ENCODE results near the gene ITPKA.

DNA sequence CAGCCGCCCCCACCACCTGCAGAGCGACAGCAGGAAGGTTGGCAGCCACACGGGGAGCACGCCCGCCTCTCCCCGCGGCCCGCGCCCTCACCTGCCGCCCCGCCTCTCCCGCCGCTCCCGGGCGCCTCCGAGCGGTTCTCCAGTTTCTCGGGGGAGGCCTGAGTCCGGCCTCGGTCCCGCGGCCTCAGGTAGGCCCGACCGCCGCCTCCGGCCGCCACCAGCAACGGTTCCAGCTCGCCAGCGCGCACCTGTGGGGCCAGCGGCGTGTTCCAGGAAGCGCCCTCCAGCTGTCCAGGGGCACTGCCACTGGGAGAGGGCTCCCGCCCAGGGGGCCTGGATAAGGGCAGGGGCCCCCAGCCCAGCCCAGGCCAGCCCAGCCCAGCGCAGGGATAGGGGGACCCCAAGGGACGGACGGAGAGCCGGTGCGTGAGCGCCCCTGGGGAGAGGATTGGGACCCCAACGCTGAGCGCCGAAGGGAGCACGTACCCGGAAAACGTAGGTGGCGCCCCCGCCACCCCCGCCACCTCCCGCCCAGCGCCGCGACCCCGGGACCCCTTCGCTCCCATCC lies 17.7 kb downstream of the ITPKA start:
- TF ChIP-seq, protein P1, sequence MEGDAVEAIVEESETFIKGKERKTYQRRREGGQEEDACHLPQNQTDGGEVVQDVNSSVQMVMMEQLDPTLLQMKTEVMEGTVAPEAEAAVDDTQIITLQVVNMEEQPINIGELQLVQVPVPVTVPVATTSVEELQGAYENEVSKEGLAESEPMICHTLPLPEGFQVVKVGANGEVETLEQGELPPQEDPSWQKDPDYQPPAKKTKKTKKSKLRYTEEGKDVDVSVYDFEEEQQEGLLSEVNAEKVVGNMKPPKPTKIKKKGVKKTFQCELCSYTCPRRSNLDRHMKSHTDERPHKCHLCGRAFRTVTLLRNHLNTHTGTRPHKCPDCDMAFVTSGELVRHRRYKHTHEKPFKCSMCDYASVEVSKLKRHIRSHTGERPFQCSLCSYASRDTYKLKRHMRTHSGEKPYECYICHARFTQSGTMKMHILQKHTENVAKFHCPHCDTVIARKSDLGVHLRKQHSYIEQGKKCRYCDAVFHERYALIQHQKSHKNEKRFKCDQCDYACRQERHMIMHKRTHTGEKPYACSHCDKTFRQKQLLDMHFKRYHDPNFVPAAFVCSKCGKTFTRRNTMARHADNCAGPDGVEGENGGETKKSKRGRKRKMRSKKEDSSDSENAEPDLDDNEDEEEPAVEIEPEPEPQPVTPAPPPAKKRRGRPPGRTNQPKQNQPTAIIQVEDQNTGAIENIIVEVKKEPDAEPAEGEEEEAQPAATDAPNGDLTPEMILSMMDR (IDR thresholded peaks at IDR 0.05; ENCODE audit: poor library complexity, severe bottlenecking) = no peak
- TF ChIP-seq POLR2AphosphoS5 (IDR thresholded peaks at IDR 0.05) (no peak), TAF1 (IDR thresholded peaks at IDR 0.05; ENCODE audit: low read depth) (no peak), EP300 (conservative IDR thresholded peaks at IDR 0.05; ENCODE audit: poor library complexity, severe bottlenecking) (no peak), RAD21 (conservative IDR thresholded peaks at IDR 0.05) (no peak), EZH2 (IDR thresholded peaks at IDR 0.05; ENCODE audit: borderline replicate concordance, insufficient read depth, low read length, poor library complexity, severe bottlenecking) (no peak)
- TF ChIP-seq, protein P2, sequence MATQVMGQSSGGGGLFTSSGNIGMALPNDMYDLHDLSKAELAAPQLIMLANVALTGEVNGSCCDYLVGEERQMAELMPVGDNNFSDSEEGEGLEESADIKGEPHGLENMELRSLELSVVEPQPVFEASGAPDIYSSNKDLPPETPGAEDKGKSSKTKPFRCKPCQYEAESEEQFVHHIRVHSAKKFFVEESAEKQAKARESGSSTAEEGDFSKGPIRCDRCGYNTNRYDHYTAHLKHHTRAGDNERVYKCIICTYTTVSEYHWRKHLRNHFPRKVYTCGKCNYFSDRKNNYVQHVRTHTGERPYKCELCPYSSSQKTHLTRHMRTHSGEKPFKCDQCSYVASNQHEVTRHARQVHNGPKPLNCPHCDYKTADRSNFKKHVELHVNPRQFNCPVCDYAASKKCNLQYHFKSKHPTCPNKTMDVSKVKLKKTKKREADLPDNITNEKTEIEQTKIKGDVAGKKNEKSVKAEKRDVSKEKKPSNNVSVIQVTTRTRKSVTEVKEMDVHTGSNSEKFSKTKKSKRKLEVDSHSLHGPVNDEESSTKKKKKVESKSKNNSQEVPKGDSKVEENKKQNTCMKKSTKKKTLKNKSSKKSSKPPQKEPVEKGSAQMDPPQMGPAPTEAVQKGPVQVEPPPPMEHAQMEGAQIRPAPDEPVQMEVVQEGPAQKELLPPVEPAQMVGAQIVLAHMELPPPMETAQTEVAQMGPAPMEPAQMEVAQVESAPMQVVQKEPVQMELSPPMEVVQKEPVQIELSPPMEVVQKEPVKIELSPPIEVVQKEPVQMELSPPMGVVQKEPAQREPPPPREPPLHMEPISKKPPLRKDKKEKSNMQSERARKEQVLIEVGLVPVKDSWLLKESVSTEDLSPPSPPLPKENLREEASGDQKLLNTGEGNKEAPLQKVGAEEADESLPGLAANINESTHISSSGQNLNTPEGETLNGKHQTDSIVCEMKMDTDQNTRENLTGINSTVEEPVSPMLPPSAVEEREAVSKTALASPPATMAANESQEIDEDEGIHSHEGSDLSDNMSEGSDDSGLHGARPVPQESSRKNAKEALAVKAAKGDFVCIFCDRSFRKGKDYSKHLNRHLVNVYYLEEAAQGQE (IDR thresholded peaks at IDR 0.05; ENCODE audit: borderline replicate concordance) = no peak

All from neural cell (in vitro differentiated cells).